SK-N-MC (cell line): ENCODE data around the gene GTF2F2.

Source experiments
- EZH2 ChIP-seq: fragments of 200-600 bp; sonication (generic); IDR thresholded peaks from one replicate; pipeline ENCODE4 v1.6.1; 2017; ENCODE audit warnings: antibody characterized with exemption
- POLR2AphosphoS5 ChIP-seq: IDR thresholded peaks from 2 replicates; pipeline ENCODE4 v1.6.1; 2012; ENCODE audit warnings: mild to moderate bottlenecking, low read depth, low read length, borderline replicate concordance

GRCh38 chr13:45249662-45250061 is 129.4 kb downstream of the GTF2F2 start:
- TF ChIP-seq POLR2AphosphoS5 = no peak
- no peak for TF ChIP-seq EZH2
